Glomerular visceral epithelial cell (primary cell): ENCODE data around the gene ATP6V1E1.

Source experiments
- DNase-seq: peaks from one replicate; pipeline ENCODE4 v3.0.0-alpha.2; 2016; ENCODE audit errors: extremely low spot score

Gene ATP6V1E1

GRCh38 chr22:17542452-17542851 is 86.1 kb downstream of the ATP6V1E1 start:
- DNase-seq, result no peak
